Right lung (tissue), 5 donors: ENCODE results near the gene PNPLA7. TPM values are rescaled to one million over a fixed set of nuclear protein-coding genes. Genes with fewer than 3 reads are reported as not detected.

Source experiments
- DNase-seq, 2 donors: peaks; one replicate each; pipeline ENCODE4 v3.0.0-alpha.2; 2013
- polyA plus RNA-seq, 5 donors: library from polyadenylated mRNA; unstranded; fragments of 120-200 nt; gene quantifications; one replicate each; pipeline versions ENCODE4 v1.2.1 to v1.2.3, GENCODE V29; 2013; ENCODE audit warnings: inconsistent platforms in 1 of 5, low replicate concordance in 1 of 5; ENCODE audit not compliant: insufficient read length in 5 of 5, insufficient read depth in 1 of 5

Gene PNPLA7
- polyA plus RNA-seq, 5 donors: 2.9 to 7.8 (median 5.2) TPM

DNA sequence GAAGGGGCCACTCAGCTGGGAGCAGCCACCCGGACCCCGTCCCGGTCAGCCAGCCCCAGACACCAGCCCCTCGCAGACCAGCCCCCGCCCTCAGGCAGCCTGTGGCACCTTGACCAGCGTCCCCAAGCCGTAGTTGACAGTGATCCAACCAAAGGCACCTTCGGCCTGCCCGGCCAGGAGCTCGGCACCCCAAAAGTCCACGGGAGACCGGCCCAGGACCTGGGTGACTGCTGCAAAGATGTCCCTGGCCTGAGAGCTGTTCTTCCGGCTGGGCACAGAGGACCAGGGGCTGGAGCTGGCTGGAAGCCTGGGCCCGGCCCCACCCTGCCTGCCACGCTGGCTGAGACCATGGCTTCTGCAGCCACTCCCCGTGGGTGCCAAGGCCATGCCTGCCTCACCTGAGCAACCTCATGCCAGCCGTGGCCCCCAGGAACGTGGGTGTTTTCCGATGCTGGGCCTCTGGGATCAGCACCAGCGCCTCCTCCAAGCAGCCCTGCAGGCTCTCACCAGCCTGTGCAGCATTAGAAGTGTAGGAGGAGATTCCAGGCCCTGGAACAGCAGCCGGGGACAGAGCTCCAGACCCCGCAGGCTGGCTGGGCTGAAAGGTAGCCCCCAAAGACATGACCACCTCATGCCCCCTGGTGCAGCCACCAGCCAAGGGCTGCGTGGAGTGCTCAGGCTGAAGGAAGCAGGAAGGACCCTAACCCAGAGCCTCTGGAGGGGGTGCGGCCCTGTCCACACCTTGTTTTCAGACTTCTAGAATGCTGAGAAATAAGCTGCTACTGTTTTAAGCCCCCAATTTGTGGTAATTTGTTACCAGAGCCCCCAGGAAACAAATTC is 113.2 kb downstream of the PNPLA7 start:
- DNase-seq: no peak

DNA sequence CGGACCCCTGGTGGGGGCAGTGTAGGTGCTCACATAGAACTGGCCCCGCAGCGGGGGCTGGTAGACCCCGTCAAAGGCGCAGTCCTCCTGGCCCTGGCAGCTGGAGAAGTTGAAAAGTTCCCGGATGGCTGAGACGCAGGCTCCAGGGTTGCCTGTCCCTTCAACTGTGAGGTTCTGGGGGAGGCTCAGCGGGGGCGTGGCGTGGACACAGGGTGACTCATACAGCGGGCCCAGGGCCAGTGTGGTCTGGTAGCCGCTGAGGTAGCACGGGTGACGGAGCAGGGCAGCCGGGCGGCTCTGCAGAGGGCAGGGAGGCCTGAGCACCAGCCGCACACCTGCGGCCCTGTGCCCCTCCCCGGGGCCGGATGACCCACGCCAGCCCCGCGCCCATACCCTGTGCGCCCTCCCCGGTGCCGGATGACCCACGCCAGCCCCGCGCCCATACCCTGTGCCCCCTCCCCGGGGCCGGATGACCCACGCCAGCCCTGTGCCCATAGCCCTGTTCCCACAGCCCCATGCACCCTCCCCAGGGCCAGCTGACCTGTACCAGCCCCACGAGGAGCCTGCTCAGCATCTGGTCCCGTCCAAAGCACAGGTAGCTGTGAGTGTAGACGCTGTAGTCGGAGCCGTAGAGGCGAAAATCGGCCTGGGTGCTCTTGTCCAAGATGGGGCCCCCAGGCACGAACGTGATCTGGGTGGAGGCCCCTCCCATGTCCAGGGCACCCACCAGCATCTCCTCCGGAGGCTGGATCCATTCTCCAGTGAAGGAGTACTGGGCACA is 114.0 kb downstream of the PNPLA7 start:
- DNase-seq: no peak

DNA sequence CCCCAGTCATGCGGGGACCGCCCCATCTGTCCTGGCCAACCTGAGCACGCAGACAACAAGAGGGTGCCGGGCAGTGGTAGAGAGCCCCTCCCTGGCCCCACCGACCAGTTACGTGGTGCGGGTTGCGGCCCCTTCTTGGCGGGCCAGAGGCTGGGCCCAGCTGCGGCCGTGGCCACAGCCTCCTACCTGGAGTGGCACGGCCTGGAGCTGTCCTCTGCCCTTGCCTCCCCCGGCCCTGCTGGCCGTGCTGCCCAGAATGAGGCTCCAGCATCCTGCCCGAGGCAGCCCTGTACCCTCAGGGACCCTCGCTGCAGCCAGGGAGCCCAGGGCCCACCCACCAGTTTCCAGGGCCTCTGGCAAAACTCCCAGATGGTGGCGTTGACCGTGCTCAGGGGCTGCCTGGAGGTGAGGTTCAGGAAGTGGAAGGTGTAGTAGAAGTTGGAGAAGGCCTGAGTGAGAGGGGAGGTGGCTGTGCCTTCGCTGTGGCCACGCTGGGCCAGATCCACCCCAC is 114.8 kb downstream of the PNPLA7 start:
- no peak for DNase-seq

DNA sequence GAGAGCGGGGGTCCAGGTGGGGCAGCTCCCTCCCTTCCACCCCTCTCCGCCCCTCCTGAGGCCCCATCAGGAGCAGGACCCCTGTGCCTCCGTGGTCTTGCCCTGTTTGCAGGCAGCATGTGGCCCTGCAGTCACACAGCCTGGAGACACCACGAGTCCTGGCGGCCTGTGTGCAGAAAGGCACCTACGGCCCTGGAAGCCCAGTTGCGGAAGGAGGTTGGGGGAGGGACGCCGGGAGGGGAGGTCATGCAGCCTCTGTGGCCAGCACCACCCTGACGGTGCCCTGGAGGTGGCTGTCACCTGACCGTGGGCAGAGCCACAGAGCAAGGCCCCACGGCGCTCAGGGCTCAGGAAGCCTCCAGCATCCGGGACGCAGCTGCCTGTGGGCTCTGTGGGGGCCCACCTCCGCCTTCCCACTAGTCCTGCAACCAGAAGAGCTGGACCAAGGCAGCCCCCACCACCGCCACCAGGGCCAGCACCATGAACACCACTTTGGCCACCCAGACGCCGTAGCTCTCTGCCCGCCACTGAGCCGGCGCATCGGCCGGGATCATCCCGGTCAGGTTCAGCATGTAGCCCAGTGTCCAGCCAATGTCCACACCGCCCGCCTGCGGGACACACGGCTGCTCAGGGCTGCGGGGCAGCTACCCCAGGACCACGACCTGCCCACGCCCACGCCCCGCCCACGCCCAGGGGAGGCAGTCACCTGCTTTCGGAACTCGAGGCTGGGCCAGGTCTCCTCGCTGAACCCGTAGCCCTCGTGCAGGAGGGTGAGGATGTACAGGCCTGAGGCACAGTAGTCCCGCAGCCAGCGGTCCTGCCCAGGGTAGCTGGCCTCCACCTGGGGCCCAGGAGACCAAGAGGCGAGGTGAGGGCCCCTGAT is 115.5 kb downstream of the PNPLA7 start:
- DNase-seq: no peak

DNA sequence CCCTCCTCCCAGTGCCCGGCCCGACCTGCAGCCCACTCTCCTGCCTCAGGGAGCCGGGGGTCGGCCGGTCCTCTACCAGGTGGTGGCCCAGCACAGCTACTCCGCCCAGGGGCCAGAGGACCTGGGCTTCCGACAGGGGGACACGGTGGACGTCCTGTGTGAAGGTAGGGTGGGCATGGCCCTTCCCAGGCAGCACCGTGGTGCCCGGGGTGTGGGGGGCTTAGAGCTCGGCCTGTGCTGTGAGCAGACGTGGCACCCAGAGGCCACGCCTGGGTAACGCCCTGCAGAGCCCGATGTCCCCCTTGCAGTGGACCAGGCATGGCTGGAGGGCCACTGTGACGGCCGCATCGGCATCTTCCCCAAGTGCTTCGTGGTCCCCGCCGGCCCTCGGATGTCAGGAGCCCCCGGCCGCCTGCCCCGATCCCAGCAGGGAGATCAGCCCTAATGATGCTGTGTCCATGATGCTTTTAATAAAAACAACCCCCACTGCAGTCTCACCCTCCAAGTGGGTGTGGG is 116.2 kb downstream of the PNPLA7 start:
- DNase-seq: no peak

DNA sequence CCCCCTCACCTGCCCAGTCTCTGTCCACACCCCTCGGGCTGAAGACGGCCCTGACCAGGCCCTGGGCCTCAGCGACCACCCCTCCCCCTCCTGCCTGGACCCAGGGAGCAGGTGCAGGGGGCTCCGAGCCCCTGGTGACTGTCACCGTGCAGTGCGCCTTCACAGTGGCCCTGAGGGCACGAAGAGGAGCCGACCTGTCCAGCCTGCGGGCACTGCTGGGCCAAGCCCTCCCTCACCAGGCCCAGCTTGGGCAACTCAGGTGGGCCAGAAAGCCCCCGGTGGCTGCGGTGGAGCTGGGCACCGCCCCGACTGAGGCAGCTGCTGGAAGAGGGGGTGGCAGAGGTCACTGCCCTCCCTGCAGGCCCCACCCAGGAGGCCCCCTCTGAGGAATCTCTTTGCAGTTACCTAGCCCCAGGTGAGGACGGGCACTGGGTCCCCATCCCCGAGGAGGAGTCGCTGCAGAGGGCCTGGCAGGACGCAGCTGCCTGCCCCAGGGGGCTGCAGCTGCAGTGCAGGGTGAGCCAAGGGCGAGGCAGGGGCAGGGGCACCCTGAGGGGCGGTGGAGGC is 116.8 kb downstream of the PNPLA7 start:
- DNase-seq: no peak

DNA sequence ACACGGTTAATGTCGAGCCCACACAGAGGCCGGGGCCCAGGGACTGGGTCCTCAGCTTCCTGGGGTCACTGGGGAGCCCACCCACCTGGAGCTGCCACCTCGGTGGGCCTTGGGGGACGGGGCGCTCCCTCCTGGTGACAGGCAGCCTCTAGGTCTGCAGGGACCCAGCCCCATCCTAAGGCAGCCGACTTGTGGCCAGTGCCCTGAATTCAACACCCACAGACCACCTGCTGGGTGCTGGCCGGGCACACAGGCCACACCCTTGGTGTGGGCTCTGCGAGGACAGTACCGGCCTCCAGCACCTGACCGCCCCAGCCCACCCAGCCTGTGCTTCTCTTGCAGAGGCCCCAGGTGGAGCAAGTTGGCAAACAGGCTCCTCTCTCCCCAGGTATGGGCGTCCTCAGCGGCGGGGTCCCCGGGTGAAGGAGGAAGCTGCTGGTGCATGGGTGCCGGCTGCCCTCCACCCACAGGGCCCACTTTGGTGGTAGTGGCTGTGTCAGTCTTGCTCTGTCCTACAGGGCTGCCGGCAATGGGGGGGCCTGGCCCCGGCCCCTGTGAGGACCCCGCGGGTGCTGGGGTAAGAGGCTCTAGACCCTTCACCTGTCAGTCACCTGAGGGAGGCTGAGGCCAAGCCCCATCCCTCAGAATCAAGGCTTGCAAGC is 117.4 kb downstream of the PNPLA7 start:
- DNase-seq: no peak

DNA sequence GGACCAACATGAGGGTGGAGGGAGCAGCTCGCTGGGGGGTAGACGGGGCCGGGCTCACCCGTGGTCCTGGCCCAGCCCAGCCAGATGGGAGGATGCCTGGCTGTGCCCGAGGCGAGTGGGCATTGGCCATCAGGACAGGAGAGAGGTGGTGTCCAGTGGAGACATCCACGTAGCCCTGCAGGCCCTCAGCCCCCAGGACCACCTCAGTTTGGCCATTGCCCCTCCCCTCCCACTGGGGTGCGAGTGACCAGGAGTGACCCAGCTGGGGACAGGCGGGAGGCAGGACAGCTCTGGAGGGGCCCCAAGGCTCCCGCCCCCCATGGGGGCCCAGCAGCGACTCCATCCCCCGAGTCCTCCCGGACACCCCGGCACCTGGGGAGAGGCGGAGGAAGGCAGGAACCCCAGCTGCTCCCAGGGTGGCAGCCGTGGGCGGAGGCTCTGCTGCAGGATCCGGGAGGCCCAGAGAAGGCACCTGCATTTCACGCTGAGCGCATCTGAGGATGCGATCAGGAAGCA is 118.7 kb downstream of the PNPLA7 start:
- no peak for DNase-seq

DNA sequence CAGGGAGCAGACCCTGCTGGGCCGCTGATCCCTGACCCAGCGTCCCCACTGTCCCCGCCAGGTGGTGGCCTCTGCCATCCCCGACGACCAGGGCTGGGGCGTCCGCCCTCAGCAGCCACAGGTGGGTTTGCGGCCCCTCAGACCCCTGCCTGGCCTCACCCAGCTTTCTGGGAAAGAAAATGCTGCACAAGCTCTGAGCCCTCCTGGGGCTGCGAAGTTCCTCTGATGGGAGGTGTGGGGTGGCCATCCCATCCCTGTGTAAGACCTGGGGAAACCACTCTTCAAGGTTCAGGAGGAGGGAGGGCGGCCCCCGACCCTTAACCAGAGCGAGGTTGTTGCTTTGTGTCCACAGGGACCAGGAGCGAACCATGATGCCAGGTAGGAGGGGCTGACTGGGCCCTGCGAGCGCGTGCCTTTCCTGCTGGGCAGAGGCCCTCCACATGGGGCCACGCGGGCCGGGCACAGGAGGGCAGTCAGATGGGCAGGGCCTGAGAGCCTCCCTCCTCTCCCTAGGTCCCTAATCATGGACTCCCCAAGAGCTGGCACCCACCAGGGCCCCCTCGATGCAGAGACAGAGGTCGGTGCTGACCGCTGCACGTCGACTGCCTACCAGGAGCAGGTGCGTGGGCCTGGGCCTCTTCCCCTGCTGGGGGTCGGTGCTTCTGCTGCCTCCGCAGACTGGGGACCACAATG is 119.3 kb downstream of the PNPLA7 start:
- no peak for DNase-seq

DNA sequence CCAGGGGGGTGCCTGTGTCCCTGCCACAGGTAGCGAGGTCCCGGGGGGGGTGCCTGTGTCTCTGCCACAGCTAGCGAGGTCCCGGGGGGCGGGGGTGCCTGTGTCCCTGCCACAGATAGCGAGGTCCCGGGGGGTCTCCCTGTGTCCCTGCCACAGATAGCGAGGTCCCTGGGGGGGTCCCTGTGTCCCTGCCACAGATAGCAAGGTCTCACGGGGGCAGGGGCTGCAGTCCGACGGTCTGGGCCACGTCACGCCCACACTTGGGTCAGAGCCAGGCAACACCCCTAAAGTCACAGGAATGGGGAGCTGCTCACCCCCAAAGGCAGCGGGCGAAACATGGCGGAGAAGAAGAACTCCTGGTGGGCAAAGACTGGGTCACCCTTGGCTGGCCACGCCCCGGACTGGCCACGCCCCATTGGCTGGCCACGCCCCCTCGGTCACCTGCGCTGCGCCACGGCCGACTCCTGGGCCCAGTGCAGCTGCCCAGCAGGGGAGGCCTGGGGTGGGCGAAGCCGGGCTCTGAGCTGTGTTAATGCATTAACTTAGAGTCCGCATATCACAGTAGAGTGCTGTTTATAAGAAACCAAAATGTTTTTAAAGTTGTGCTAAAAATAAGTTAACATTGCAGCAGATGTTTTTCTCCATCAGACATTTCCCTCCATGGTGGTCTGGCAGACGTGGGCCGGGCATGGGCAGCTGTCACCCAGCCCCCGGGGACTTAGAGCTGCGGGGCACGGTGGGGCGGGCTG is 120.1 kb downstream of the PNPLA7 start:
- DNase-seq: no peak

DNA sequence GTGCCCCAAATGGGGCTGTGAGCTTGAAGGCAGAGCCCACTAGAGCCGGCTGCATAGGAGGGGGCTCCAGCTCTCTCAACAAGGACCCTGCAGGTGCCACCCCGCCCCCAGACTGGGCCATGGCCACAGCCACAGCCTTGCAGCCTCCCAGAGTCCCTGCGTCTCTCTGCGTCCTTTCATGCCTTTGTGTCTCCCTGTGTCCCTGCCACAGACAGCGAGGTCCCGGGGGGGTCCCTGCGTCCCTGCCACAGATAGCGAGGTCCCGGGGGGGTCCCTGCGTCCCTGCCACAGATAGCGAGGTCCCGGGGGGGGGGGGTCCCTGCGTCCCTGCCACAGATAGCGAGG is 120.7 kb downstream of the PNPLA7 start:
- no peak for DNase-seq

DNA sequence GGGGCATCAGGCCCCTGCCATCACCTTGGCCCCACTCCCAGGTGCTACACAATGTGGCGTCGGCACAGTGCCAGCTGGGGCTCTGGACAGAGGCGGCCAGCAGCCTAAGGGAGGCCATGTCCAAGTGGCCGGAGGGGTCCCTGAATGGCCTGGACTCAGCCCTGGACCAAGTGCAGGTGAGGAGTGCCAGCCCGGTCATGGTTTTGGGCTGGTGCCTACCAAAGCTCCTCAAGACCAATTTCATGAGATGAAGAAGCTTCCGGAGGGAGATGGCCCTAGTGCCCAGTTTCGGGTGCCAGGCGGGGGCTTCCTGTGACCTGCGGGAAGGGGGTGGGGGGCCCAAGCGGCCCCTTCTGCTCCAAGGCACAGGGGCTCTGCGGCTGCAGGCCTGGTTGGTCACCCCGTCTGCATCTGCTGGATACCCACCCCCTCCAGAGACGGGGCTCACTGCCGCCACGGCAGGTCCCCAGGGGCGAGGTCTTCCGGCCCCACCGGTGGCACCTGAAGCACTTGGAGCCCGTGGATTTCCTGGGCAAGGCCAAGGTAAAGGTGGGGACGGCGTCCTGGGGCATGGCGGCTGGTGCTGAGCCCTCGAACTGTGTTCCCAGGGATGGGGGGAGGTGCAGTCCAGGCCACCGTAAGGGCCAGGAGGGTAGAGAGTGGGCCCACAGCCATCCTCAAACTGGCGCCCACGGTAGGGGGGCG is 121.2 kb downstream of the PNPLA7 start:
- DNase-seq: no peak

DNA sequence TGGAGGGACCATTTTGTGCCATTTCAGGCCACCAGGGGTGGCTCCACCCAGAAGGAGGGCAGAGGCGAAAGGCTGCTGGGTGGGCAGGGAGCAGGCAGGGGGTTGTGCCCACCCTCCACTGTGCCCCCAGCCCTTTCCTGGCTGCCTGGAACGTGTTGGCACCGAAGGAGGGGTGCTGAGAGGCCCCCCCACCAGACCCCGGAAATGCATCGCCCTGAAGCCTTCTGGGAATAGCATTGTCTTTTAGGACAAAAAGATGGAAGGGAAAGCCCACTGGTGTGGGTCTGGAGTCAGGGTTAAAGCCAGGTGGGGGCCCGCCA is 121.9 kb downstream of the PNPLA7 start:
- no peak for DNase-seq

DNA sequence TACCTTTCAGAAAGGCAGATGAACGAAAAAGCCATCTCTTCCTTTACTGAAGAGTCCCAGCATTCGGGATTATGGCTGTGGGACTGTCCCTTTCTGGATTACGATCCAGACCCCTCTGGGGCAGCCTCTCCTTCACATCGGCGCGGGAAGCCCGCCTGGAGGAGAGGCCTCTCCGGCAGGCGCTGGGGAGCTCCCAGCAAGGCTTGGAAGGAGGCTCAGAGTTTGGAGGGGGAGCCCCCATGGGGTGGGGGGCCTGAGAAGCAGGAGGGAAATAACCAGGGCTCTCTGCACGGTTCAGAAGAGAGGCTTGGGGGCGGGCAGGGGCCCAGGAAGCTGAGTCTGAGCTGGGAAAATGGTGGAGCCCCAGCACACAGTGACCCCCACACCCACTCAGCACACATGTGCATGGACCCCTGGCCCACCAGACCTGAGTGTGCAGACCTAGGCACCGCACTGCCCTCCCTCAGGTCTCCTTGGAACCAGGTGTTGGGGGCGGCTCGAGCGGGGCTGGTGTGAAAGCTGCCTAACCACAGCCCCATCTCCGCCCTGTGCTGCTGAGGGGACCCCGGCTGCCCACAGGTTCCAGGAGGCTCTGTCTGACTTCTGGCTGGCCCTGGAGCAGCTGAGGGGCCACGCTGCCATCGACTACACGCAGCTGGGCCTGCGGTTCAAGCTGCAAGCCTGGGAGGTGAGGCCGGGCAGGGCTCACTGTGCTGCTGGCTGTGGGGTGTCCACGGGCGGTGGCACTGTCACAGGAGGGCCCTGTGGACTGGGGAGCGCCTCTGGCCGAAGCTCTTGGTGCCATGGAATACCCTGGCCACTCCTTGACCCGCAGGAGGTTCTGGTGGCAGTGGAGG is 122.5 kb downstream of the PNPLA7 start:
- DNase-seq: no peak

DNA sequence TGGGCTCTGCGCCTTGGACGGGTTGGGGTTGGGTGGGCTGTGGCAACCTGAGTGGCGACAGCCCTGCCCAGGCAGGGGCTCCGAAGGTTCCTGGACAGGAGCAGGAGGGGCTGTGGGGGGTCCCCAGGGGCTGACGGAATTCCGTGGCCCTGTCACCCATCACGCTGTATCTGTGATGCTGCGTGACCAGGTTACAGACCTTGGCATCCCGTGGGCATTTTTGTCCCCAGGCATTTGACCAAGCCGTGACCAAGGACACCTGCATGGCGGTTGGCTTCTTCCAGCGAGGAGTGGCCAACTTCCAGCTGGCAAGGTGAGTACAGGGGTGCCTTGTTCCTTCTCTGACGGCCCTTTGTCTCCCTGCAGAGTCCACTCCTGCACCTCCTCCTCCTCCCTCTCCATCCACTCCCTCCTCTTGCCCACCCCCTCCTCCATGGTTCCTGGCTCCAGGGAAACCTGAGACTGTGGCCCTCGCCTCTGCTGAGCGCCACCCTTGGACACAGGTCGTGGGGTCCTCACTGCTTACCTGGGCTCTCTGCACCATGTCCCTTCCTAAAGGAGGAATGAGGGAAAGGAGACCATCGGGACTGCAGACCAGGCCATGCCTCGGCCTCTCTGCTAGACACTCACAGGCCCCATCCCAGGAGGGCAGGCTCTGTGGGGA is 124.1 kb downstream of the PNPLA7 start:
- no peak for DNase-seq

DNA sequence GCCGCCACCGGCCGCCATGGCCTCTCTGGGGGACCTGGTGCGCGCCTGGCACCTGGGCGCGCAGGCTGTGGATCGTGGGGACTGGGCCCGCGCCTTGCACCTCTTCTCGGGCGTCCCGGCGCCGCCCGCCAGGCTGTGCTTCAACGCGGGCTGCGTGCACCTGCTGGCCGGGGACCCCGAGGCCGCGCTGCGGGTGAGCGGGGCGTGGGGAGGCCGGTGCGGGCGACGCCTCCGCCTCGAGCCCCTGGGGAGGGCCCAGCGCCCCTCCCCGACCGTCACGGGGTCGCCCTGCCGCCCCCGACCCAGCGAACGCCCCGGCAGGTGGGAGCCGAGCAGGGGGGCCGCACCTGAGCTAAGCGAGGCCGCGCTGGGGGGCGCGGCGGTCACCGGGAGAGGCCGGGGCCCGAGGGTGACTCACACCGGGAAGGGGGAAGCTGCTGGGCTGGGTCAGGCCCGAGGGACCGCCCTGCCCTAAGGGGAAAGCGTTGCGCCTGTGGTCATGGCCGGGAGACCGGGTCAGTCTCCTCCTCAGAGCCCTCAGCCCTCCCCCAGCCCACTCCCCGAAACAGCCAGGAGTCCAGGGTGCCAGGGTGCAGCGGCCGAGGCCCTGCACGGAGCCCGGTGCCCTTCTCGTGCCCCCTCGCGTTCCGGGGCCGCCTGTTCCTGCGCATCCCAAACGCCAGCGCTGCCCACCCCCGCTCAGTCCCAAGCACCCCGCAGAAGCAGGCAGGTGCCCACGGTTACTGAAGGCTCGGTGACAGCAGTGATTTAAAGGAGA is 126.5 kb downstream of the PNPLA7 start:
- no peak for DNase-seq
